GM19035 (cell line): Measurements from ENCODE around the gene HTD2.
"Not testable (repeated sequence)": the region's sequence is repeated elsewhere in the genome, so short reads cannot be mapped to it uniquely, and the experiment has no call there.

Experiments used
- ATAC-seq: cut with Tn5 transposase; IDR thresholded peaks from one replicate; pipeline ENCODE4 v1.9.1; 2021; ENCODE audit not compliant: unreplicated experiment

HTD2 gene

DNA sequence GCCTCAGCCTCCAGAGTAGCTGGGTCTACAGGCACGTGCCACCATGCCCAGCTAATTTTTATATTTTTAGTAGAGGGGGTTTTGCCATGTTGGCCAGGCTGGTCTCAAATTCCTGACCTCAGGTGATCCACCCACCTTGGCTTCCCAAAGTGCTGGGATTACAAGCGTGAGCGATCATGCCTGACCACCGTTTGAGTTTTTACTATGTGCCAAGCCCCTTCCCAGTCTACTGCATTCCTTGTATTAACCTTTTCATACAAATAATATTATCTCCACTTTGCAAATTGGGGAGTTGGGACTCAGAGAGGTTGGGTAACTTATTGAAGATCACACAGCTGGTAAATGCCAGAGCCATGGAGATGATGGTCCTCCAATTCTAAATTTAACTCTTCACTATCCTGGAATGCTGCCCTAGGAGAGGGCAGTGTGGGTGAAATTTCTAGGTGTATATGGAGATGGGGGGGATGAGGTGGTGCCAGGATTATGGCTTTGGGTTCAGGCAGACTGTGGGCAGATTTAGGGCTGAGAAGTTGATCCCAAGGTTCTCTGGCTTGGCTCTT lies 25.4 kb downstream of the HTD2 start:
- ATAC-seq = no peak

- peak; percentile 91 for ATAC-seq
Observed at GRCh38 chr3:58332575-58333188, 26.4 kb downstream of the HTD2 start, which contains the start of gene PXK. Gene PXK (plus strand): TSS chr3:58332892. CDS start chr3:58332989, 97 bp downstream.

- ATAC-seq = peak; percentile 40
Observed at GRCh38 chr3:58333206-58334012, 27.1 kb downstream of the HTD2 start.

DNA sequence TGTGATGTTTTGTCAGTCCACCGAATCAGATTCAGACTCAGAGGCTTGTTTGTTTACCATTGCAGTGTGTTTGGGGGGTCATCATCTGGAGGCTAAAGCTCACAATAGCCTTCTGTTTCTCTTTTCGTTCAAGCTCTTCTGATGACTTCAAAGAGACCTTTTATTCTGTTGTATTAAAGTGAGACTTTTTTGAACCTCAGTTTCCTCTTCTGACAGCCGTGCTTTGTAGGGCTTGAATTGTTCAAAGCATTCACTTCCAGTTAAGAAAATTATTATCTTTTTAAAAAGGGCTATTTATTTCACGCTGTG lies 27.6 kb downstream of the HTD2 start:
- no peak for ATAC-seq

DNA sequence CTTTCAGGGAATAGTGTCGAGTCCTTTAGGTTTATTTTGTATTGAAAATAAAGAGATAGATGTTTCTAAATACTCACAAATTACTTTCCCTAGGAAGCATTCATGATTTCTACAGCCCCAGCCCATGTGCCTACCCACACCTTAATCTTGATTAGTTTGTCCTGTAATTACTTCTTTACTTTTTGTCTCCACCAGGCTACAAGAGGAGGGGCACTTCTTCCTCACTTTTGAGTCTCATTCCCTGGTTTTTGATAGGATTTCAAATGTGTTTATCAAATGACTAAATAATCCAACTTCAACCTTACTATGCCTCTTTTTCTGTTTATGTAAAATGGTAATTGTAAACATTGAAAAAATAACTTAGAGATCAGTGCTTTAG lies 28.2 kb downstream of the HTD2 start:
- no peak for ATAC-seq

DNA sequence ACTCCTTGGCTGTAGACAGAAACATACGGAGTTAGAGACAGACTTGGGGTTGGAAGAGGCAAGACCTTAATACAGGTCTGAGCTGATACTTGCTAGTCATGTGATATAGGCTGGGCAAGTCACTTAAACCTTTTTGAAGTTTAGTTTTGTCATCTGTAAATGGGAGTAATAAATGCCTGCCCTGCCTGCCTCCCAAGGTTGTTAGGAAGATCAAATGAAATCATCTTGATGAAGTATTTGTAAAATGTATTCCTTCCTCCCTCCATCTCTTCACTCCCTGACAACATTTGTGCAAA lies 29.3 kb downstream of the HTD2 start:
- ATAC-seq = no peak

DNA sequence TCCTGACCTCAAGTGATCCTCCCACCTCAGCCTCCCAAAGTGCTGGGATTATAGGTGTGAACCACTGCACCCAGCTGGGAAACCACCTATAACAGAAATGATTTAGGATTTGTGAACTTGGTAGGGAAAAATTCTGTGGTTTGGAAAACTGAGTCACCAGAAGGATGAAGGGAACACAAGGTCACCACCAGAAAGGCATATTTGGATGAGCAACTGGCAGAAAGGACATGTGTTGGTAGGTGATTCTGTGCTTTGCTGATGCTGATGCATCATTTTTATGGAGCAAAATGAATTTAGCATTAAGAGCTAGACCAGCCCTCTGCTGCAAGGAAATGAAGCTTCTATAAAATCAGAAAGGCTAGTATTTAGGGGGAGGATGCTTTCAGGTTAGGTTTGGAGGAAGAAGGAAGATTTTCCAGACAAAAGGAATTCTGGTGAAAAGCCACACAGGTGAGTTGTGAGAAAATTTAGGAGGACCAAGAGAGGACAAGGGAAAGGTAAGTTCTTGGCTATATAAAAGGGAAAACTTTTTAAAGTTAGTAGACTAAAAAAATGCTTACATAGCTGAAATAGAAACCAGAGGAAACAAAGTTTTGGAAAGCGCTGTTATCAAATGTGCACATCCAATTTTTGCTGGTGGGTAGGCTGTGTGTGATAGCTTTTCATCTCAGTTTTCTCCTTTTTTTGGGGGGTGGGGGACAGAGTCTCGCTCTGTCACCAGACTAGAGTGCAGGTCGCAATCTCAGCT lies 30.0 kb downstream of the HTD2 start:
- ATAC-seq = no peak

GRCh38 chr3:58337190-58337589 lies 30.9 kb downstream of the HTD2 start:
- no peak for ATAC-seq

DNA sequence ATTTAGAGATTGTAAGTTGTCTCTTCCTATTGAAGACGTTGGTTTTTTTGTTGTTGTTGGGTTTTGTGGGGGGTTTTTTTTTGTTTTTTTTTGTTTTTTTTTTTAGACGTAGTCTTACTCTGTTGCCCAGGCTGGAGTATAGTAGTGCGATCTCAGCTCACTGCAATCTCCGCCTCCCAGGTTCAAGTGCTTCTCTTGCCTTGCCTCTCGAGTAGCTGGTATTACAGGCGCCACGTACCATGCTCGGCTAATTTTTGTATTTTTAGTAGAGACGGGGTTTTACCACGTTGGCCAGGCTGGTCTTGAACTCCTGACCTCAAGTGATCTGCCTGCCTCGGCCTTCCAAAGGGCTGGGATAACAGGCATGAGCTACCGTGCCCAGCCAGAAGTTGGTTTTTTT lies 32.8 kb downstream of the HTD2 start:
- not testable (repeated sequence) for ATAC-seq

DNA sequence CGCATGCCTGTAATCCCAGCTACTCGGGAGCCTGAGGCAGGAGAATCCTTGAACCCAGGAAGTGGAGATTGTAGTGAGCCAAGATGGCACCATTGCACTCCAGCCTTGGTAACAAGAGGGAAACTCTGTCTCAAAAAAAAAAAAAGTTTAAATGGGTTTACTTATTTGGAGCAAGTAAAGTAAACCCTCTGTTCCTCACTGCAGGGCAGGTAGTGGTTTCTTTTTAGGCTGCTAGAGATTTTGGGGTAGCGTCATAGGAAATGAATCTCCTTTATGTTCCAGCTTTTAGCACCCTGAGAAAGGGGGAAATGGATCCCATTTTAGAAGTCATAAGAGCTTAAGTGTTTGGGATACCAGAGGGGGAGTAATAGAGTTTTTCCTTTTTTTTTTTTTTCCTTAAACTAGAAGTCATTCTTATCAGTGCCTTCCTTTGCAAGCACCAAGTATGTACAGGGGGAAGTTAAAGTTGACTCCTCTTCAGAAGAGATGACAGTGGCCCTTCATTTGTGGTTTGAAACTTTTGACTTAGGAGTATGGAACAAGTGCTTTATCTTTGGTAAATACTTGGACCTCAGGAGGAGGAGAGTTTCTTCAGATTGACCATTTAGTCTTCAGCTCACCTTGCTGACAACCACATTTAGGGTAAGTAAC lies 34.4 kb downstream of the HTD2 start:
- ATAC-seq = no peak

- no peak for ATAC-seq
Observed at GRCh38 chr3:58341376-58341775, 35.1 kb downstream of the HTD2 start.

DNA sequence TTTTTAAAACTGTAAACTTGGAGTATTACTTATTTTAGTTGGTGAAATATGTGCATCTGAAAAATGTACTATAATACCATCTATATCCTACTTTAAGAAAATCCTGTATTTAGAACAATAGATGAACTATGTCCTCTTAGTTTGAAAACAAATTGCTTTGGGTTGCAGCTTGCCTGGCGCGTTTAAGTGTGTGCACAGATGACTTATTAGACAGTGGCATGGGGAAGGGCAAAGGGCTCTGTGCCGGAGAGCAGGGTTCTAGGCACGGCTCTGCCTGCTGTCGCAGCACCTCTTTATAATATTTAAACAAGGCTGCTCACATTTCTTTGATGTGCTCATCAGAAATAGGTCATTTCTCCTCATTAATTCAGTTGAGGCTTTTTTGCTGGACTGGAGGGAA lies 36.4 kb downstream of the HTD2 start:
- no peak for ATAC-seq

- no peak for ATAC-seq
Observed at GRCh38 chr3:58345457-58345856, 39.1 kb downstream of the HTD2 start.

DNA sequence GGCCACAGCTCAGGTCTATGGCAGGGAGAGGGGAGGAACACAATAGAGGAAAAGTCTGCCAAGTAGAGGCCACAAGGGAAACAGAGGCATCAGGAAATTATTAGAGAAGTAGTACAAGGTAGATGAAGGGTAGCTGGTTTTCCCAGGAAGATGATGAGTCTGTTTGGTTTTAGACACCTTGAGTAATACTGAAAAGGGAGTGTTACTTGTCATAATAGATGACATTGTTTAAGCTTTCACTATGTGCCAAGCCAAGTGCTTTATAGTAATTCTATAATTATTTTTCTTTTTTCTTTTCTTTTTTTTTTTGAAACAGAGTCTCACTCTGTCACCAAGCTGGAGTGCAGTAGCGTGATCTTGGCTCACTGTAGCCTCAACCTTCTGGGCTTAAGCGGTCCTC lies 40.0 kb downstream of the HTD2 start:
- no peak for ATAC-seq

GRCh38 chr3:58347984-58348383 lies 41.7 kb downstream of the HTD2 start:
- ATAC-seq = no peak

DNA sequence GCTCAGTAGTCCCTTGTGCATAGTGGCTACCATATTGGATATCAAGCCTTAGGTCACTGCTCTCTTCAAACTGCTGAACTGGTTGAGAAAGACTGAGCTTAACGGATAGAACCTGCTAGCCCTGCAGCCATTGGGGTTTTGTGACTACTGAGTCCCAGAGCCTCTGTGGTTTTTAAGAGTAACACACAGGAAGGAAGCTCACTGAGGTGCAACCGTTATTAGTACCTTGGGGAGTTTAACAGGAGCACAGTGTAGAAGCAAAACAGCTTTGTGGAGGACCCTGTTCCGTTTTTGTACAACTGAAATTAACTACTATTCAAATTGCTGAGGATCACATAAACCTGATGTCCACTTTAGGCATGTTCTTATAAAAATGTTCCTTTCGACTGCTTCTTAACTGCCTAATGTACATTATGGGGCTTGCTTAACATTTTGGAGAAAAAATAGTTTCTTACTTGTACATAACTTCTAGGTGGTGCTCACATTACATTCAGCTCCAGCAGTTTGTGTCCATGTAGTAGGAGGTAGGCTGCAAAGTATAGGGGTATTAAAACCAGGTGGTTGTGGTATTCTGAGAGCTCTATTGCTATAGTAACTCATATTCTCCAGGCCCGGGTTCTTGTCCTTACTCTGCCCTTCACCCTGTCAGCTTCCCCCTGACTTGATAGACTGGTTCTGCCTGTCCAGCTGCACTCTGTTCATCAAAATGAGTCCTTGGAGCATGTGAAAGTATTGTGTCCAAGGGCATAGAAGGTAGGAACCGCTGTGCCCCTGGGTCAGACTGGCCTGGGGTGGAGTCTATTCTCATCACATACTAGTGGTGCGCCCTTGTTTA lies 43.7 kb downstream of the HTD2 start:
- peak; percentile 83 for ATAC-seq

- peak; percentile 12 for ATAC-seq
Observed at GRCh38 chr3:58350627-58351013, 44.3 kb downstream of the HTD2 start.

- ATAC-seq = no peak
Observed at GRCh38 chr3:58351920-58352319, 45.6 kb downstream of the HTD2 start.

DNA sequence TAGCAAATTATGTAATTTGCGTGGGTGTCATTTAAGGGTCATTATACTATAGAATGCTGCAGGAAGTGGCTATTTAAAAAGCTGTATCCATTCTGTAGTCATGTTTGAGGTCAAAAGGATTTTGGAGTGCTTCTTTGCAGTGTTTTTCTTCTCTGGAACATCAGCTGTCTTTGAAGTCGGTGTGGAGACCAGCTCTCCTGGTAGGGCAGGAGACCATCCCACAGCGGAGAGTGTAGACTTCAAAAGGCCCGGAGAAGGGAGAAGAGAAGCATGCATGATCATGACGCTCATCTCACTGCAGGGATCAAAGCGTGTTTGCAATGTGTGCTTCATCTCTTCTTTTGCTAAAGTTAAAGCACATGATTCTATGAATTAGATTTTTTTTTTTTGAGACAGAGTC lies 46.3 kb downstream of the HTD2 start:
- no peak for ATAC-seq

DNA sequence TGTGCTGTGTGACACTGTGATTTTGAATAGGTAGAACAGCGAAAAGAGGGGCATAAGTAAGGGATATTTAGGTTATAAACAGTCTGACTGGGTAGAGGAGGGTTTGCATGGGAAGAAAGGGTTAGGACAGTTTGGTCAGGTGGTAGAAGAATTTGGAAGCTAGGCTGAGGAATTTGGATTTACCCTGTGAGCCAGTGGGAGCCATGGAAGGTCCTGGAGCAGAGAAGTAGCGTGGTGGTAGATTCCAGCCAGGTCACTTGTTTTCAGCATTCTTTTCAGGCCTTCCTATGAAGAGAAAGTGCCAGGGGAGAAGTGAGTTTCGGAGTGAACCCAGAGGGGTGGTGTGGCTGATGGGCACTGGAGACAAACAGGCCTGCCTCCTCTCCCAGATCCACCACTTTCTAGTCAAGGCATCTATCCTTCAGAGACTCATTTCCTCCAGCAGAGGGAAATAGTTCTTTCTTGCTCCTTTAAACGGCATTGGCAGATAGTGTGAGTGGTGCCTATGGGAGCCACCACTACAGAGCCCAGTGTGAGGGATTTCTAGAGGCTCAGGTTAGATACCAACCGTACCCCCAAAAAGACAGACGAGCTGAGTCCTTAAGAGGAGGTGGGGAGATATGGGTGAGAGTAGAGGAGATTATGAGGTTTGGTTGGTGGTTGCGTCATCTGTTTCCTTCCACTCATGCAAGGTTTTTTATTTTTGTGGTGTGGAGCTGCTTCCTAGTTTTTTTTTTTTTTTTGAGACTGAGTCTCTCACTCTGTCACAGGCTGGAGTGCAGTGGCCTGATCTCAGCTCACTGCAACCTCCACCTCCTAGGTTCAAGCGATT lies 47.6 kb downstream of the HTD2 start:
- ATAC-seq = no peak
